MM.1S (cell line): ENCODE measurements around the gene PRSS38.

Source experiments
- DNase-seq: peaks from one replicate; pipeline ENCODE4 v3.0.0-alpha.2; 2015
- H2AFZ ChIP-seq: fragments of 300-600 bp; sonication (generic); 2 replicates; pipeline ENCODE4 v1.6.0; 2016; ENCODE audit warnings: antibody characterized with exemption, low read length
- H3F3A ChIP-seq: fragments of 300-600 bp; sonication (generic); 2 replicates; pipeline ENCODE4 v1.6.1; 2016; ENCODE audit warnings: mild to moderate bottlenecking, antibody characterized with exemption, low read length, moderate library complexity, mixed read lengths; ENCODE audit not compliant: insufficient read depth
- H3K27ac ChIP-seq: fragments of 300-600 bp; sonication (generic); 2 replicates; pipeline ENCODE4 v1.5.1; 2016; ENCODE audit warnings: mild to moderate bottlenecking, low read length
- H3K27me3 ChIP-seq: fragments of 300-600 bp; sonication (generic); replicated peaks from 2 replicates; pipeline ENCODE4 v1.6.0; 2016; ENCODE audit warnings: low read length; ENCODE audit not compliant: insufficient read depth
- H3K36me3 ChIP-seq: fragments of 300-600 bp; sonication (generic); replicated peaks from 2 replicates; pipeline ENCODE4 v1.6.1; 2016; ENCODE audit warnings: mild to moderate bottlenecking, low read length, mixed read lengths; ENCODE audit not compliant: insufficient read depth
- H3K4me1 ChIP-seq: fragments of 300-600 bp; sonication (generic); 2 replicates; pipeline ENCODE4 v1.6.1; 2016; ENCODE audit warnings: low read length, mixed read lengths
- H3K4me2 ChIP-seq: fragments of 300-600 bp; sonication (generic); 2 replicates; pipeline ENCODE4 v1.6.0; 2016; ENCODE audit warnings: low read depth, low read length
- H3K4me3 ChIP-seq: fragments of 300-600 bp; sonication (generic); 2 replicates; pipeline ENCODE4 v1.5.1; 2016; ENCODE audit warnings: low read length, mixed read lengths
- H3K79me2 ChIP-seq: fragments of 300-600 bp; sonication (generic); 2 replicates; pipeline ENCODE4 v1.6.1; 2016; ENCODE audit warnings: mixed run types, low read length, mixed read lengths
- H3K9ac ChIP-seq: fragments of 300-600 bp; sonication (generic); 2 replicates; pipeline ENCODE4 v1.6.1; 2016; ENCODE audit warnings: low read length, mixed read lengths
- H3K9me2 ChIP-seq: fragments of 300-600 bp; sonication (generic); replicated peaks from 2 replicates; pipeline ENCODE4 v1.6.1; 2016; ENCODE audit warnings: mild to moderate bottlenecking, low read length, mixed read lengths; ENCODE audit not compliant: insufficient read depth
- H3K9me3 ChIP-seq: fragments of 300-600 bp; sonication (generic); replicated peaks from 2 replicates; pipeline ENCODE4 v1.6.1; 2016; ENCODE audit warnings: mild to moderate bottlenecking, low read length, mixed read lengths; ENCODE audit not compliant: insufficient read depth
- H4K20me1 ChIP-seq: fragments of 300-600 bp; sonication (generic); 2 replicates; pipeline ENCODE4 v1.6.1; 2016; ENCODE audit warnings: mild to moderate bottlenecking, low read length, moderate library complexity, mixed read lengths; ENCODE audit not compliant: insufficient read depth
- CTCF ChIP-seq: fragments of 300-600 bp; sonication (generic); IDR thresholded peaks from 2 replicates; pipeline ENCODE4 v1.5.1; 2016; ENCODE audit warnings: antibody characterized with exemption, low read length, mixed read lengths
- EZH2 ChIP-seq: fragments of 300-600 bp; sonication (generic); optimal IDR thresholded peaks from 2 replicates; pipeline ENCODE3; 2017; ENCODE audit warnings: low read depth, mild to moderate bottlenecking, antibody characterized with exemption, low read length, mixed read lengths
- EZH2phosphoT487 ChIP-seq: fragments of 300-600 bp; sonication (generic); IDR thresholded peaks from 2 replicates; pipeline ENCODE4 v1.6.1; 2018; ENCODE audit warnings: antibody characterized with exemption, low read length

The PRSS38 gene

GRCh38 chr1:227790034-227790400 lies 25.5 kb upstream of the PRSS38 start:
- Histone ChIP-seq H3F3A (peaks cover 3% of the 10 kb centered on the region; the same call in 1 of the 2 replicates), H3K36me3 (no peaks in the 10 kb centered on the region), H3K79me2 (no peaks in the 10 kb centered on the region), H3K9me3 (no peaks in the 10 kb centered on the region), H3K27ac (no peak overlapping the region), H2AFZ (no peak overlapping the region), H3K4me3 (no peak overlapping the region), H3K9ac (no peak overlapping the region), H3K4me1 (peaks cover 8% of the 10 kb centered on the region; the same call in 1 of the 2 replicates), H3K4me2 (no peak overlapping the region), H4K20me1 (no peaks in the 10 kb centered on the region), H3K27me3 (no peaks in the 10 kb centered on the region), H3K9me2 (no peaks in the 10 kb centered on the region)
- no peak for TF ChIP-seq EZH2phosphoT487
- TF ChIP-seq CTCF, result no peak
- no peak for TF ChIP-seq EZH2
- no peak for DNase-seq

- Histone ChIP-seq H3K9ac (no peak overlapping the region), H2AFZ (no peak overlapping the region), H3K79me2 (no peaks in the 10 kb centered on the region), H3K9me2 (no peaks in the 10 kb centered on the region), H3K36me3 (no peaks in the 10 kb centered on the region), H3K9me3 (no peaks in the 10 kb centered on the region), H3F3A (peaks cover 3% of the 10 kb centered on the region; the same call in 1 of the 2 replicates), H3K27ac (no peak overlapping the region), H3K4me2 (no peak overlapping the region), H4K20me1 (no peaks in the 10 kb centered on the region), H3K4me3 (no peak overlapping the region), H3K4me1 (peaks cover 8% of the 10 kb centered on the region; the same call in 1 of the 2 replicates), H3K27me3 (no peaks in the 10 kb centered on the region)
- DNase-seq, result no peak
- no peak for TF ChIP-seq CTCF
Measured at GRCh38 chr1:227790868-227791267, 24.6 kb upstream of the PRSS38 start.

- no peak overlapping the region for H3K4me2 ChIP-seq
- DNase-seq, result no peak
- H3F3A ChIP-seq, result peaks cover 3% of the 10 kb centered on the region; the same call in 1 of the 2 replicates
- TF ChIP-seq EZH2 (no peak), CTCF (no peak), EZH2phosphoT487 (no peak)
- H3K27ac ChIP-seq, result no peak overlapping the region
- H3K27me3 ChIP-seq, result no peaks in the 10 kb centered on the region
- H3K9me2 ChIP-seq, result no peaks in the 10 kb centered on the region
- H3K4me3 ChIP-seq, result no peak overlapping the region
- H2AFZ ChIP-seq, result no peak overlapping the region
- H3K9ac ChIP-seq, result no peak overlapping the region
- no peaks in the 10 kb centered on the region for H4K20me1 ChIP-seq
- no peaks in the 10 kb centered on the region for H3K36me3 ChIP-seq
- peaks cover 6% of the 10 kb centered on the region; the same call in 1 of the 2 replicates for H3K4me1 ChIP-seq
- H3K79me2 ChIP-seq, result no peaks in the 10 kb centered on the region
- no peaks in the 10 kb centered on the region for H3K9me3 ChIP-seq
Measured at GRCh38 chr1:227791425-227792143, 23.9 kb upstream of the PRSS38 start.
